ENCODE data around the gene TPGS2.

- TF ChIP-seq CTCF (IDR thresholded peaks at IDR 0.05) (no peak), EP300 (IDR thresholded peaks at IDR 0.05; ENCODE audit: low read depth) (no peak), POLR2A (IDR thresholded peaks at IDR 0.05) (no peak), POLR2AphosphoS5 (IDR thresholded peaks at IDR 0.05) (no peak)
These were observed 1.3 kb upstream of the TPGS2 start for GRCh38 chr18:36830158-36830495.
